Lower leg skin (tissue), 4 donors: ENCODE data around the gene CFL1. TPM values are rescaled to one million over a fixed set of nuclear protein-coding genes. Genes with fewer than 3 reads are reported as not detected.

Experiments used
- DNase-seq, 2 donors: peaks; one replicate each; pipeline ENCODE4 v3.0.0-alpha.2; 2019; ENCODE audit warnings: low spot score in 2 of 2
- H3K4me3 ChIP-seq: fragments of 200-600 bp; sonication (generic); 2 replicates; pipeline ENCODE4 v1.5.1; 2017; ENCODE audit warnings: mild to moderate bottlenecking, low read depth; ENCODE audit not compliant: poor library complexity, severe bottlenecking
- CTCF ChIP-seq, 3 donors: fragments of 450-650 bp; IDR thresholded peaks; one replicate each; pipeline ENCODE4 v1.5.1; 2016; ENCODE audit warnings: antibody characterized with exemption in 3 of 3, mild to moderate bottlenecking in 3 of 3, moderate library complexity in 2 of 3
- POLR2A ChIP-seq, 2 donors: fragments of 450-650 bp; IDR thresholded peaks; one replicate each; pipeline ENCODE4 v1.6.1; 2016 to 2017; ENCODE audit warnings: antibody characterized with exemption in 2 of 2, mild to moderate bottlenecking in 1 of 2, moderate library complexity in 1 of 2
- WGBS, 2 donors: methylation state at CpG; one replicate each; pipeline ENCODE4 v1.1.5; 2018; 5-methylcytosine and 5-hydroxymethylcytosine counted together
- intact Hi-C: fragments of 100-400 bp; cut with DNase I; formaldehyde crosslinking; loops from one replicate; pipeline ENCODE4 v1.15.0; 2023; ENCODE audit warnings: low total_unique reads
- total RNA-seq, 4 donors: library from RNA; depleted of rRNA; stranded (reverse); fragments of >200 nt; gene quantifications; one replicate each; pipeline ENCODE4 v1.1.0, GENCODE V29; 2016

CFL1 gene
- total RNA-seq, 4 donors from 2014 or later, result 417 to 706 (median 504) TPM

- WGBS, 2 donors, result 86% methylated on average over 17 to 18 of the region's 18 CpGs
- no peak for TF ChIP-seq POLR2A (IDR thresholded peaks at IDR 0.05)
- no peak for TF ChIP-seq CTCF (IDR thresholded peaks at IDR 0.05)
- intact Hi-C loops, result no loop called here
- no peak for DNase-seq
- H3K4me3 ChIP-seq, result no peak overlapping the region
Measured at GRCh38 chr11:65864706-65865471, 6.9 kb upstream of the CFL1 start.

GRCh38 chr11:65863889-65864705, 6.1 kb upstream of the CFL1 start:
- whole genome bisulfite sequencing, 2 donors, result 84 to 90% methylated on average over 8 to 12 of the region's 12 CpGs

GRCh38 chr11:65862941-65863888, 5.2 kb upstream of the CFL1 start:
- WGBS, 2 donors, result 91 to 92% methylated on average over 24 of the region's 24 CpGs
- H3K4me3 ChIP-seq, result no peak overlapping the region
- TF ChIP-seq POLR2A (IDR thresholded peaks at IDR 0.05), result no peak
- no peak for DNase-seq
- intact Hi-C loops, result no loop called here

More at GRCh38 chr11:65863889-65864705, 6.1 kb upstream of the CFL1 start:
- TF ChIP-seq CTCF (IDR thresholded peaks at IDR 0.05) (no peak), POLR2A (IDR thresholded peaks at IDR 0.05) (no peak)
- H3K4me3 ChIP-seq, result no peak overlapping the region
- no peak for DNase-seq
- intact Hi-C loops, result no loop called here

- no peak for DNase-seq
- WGBS, 2 donors, result 74 to 92% methylated on average over 5 of the region's 5 CpGs
- intact Hi-C loops, result no loop called here
- H3K4me3 ChIP-seq, result no peak overlapping the region
- TF ChIP-seq CTCF (IDR thresholded peaks at IDR 0.05) (no peak), POLR2A (IDR thresholded peaks at IDR 0.05) (no peak)
Measured at GRCh38 chr11:65862191-65862735, 4.3 kb upstream of the CFL1 start.

- no peak for DNase-seq
- intact Hi-C loops, result no loop called here
- no peak overlapping the region for H3K4me3 ChIP-seq
- TF ChIP-seq POLR2A (IDR thresholded peaks at IDR 0.05) (no peak), CTCF (IDR thresholded peaks at IDR 0.05) (no peak)
- 79 to 83% methylated on average over 7 to 13 of the region's 13 CpGs for WGBS, 2 donors
Measured at GRCh38 chr11:65861533-65862183, 3.7 kb upstream of the CFL1 start.
